SH-SY5Y (cell line): ENCODE data around the gene SPATA2L.

Experiments
- GATA2 ChIP-seq: IDR thresholded peaks from 2 replicates; pipeline ENCODE4 v1.6.1; 2011; ENCODE audit warnings: mild to moderate bottlenecking, low read depth, low read length
- GATA3 ChIP-seq: IDR thresholded peaks from 2 replicates; pipeline ENCODE4 v1.6.1; 2011; ENCODE audit warnings: low read depth, mild to moderate bottlenecking, low read length, moderate library complexity

DNA sequence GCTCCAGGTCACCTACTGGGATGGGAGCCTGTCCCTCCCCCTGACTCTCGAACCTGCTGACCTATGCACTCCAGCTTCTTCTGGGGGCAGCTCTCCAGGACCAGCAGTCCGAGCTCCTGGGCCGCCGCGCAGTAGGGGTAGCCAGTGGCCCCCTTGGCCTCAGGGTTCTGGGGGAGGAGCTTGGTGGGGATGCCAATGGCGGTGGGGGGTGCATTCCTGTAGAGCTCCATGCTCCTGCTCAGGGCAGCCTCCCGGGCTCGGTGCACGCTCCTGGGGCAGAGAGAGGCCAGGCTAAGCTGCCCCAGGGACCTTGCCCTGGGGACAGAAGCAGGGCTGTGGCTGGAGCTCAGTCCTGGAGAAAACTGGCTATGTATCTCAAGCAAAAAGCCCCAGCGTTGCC lies 7.7 kb upstream of the SPATA2L start:
- TF ChIP-seq GATA2 (no peak), GATA3 (no peak)
